NCI-H1694 (cell line): ENCODE measurements around the gene PPP1R14D.

Experiments
- DNase-seq: peaks from one replicate; lab custom pipeline; 2025; lab: John Stamatoyannopoulos, UW

Gene PPP1R14D

DNA sequence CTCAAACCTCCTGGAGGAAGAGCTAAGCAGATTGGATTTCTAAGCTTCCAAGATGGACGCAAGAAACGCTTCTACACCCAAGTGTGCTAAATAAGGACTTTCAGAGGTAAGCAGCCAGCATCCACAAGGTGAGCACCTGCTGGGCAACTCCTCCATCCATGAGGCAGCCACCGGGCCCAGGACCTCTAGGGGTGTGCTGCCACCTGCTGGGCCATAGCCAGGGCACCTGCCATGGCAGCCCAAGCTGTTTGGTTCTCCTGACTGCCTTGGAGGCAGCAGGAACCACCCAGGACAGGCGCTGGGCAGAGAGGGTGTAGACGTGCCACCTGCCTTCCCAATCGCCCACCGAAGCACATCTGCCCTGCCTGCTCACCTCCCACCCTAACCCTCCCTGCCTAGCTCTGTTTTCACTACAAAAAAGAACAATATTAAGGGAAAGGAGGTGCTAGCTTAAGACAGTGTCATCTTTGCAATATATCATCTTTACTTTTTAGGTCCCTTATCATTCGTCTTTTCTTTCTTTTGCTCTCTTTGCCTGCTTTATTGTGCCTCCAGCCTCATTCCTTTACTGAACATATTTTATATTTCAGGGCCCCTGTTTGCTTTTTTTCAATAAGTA is 45.8 kb downstream of the PPP1R14D start:
- peak; percentile 5 for DNase-seq

DNA sequence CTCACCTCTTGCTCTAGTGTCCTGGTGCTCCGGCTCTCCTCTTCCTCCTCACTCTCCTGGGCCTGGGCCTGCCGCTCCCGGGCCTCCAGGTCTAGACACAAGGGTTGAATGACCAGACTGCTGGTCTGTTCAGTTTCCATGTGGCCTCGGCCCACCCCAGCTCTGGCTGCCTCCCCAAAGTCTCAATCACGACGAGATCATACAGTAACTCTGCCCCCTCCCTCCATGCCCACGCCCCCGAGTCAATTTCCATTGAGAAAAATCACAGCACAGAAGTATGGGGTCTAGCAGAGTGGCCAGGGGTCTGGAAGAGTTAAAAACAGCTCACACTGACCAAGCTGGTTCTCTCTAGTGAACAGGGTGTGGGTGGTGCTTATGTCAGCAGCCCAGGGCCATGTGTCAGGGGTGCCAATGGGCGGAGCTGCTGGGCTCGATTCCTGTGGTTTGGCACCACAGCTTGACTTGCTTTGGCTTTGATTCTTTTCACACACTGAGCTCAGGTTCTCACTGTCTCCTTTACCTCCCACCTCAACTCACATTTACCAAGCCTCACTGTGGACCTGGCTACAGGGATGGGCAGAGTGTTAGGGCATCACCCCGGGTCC is 51.9 kb downstream of the PPP1R14D start:
- no peak for DNase-seq

DNA sequence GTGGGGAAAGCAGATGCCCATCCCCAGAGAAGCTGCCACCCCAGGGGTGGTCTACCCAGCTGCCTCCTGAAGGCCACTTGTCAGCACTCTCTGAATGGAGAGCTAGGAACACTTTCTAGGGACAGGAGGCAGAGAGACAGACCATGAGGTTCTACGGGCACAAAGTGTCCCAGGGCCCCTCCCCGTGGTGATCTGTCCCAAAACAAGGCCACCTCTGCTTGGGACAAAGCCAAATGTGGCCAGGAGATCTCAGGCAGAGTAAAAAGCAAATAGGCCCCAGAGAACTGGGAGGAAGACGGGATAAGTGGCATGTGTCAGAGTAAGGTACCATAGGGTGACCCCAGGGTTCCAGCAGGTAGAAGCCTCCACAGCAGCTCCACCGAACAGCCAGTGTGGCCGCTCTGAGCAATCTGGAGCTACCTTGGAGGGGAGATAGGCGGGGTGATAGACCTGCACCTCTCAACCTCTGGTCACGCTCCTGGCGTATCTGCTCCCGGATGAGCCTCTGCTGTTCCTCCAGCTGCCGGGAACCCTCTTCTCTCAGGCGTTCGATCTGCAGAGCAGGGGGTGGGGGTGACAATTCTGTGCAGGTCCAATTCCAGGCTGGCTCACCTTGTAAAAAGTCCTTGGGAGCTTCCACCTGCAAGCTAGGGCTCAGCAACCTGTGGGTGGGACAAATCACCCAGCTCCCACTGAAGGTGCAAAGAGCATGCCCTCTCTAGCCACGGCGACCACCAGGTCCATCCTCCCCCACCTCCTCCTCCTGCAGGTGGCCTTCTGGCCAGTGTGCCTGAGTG is 52.6 kb downstream of the PPP1R14D start:
- DNase-seq: no peak

DNA sequence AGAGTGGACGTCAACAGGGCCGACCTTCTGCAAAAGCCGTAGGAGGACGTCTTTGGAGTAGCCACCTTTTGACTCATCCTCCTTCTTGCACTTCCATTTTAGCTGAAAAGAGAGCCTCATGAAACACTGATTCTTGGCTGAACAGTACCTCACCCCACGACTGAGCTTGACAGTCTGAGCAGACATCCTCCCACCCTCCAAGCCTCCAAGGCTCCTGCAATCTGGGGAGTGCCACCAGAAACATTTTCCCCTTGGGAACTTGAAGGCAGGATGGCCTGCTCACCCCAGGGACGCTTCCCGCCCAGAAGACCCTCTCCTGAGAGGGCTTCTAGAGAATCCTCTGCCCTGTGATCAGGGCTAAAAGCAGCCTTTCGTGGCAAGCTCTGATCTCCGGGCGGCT is 53.5 kb downstream of the PPP1R14D start:
- no peak for DNase-seq

DNA sequence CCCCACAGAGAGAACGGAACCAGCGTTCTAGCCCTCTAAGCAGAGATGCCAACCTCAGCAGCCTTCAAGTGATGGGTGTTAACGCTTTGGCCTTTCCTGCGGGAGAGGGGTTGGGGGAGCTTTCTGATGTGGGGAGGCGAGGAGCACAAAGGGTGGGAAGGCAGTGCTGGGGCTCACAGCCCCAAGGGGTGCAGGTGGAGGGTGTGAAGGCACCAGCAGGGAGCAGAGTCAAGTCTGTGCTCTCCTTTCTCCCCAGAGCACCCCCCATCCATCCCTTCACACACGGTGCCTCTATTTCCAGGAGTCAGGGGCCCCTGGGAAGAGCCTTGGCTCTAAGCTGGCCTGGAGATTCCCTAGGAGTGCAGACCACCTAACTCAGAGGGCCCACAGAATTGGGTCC is 54.6 kb downstream of the PPP1R14D start:
- DNase-seq: no peak

DNA sequence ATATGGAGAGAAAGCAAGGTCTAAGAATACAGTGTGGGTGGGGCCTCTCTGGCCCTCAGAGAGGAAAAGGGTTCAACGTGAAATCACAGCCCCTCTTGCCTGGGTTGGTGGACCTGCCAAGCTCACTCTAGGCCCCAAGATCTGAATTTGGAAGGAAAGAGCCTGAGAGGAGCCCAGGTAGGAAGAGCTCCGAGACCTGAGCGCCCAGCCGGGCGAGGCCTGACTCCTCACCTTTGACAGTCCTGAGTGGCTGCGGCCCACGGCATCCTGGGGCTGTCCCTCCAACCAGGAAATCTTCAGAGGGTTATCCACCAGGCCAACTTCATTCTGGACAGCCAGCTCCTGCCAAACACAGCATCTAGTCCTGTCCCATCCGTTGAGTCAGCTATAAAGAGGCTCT is 55.0 kb downstream of the PPP1R14D start:
- DNase-seq: no peak

DNA sequence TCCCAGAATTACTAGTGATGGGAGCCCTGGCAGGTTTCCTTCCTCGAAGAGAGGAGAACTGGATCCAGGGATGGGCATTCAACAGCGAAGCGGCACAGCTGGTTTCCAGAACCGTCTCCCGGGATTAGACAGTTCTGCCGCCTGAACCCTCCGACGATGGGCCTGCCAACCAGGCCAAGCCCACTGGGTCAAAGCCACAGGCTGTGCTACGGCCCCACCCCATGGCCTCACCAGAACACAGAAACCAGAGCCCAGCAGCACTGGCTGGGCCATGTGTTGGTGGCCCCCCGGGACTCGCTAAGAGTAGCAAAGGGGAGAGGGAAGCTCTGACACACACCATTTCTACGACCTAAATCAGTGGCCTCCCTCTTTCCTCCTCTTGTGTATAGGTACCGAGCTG is 56.5 kb downstream of the PPP1R14D start:
- no peak for DNase-seq

DNA sequence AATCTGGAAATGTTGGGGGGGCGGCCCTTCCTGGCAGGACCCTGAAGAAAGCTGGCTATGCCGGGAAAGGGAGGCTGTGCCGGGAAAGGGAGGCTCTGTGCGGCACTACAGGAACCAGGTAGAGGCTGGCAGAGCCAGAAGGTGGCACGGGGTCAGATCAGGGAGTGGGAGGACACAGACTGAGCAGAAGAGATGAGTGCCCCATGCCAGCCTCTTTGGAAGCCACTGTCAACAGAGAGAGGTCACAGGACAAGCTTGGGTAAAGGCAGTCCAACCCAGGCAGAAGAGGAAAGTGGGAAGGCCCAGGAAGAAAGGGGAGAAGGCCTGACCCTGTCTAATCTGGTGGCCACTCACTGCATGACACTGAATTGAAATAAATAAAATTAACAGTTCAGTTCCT is 57.3 kb downstream of the PPP1R14D start:
- no peak for DNase-seq

DNA sequence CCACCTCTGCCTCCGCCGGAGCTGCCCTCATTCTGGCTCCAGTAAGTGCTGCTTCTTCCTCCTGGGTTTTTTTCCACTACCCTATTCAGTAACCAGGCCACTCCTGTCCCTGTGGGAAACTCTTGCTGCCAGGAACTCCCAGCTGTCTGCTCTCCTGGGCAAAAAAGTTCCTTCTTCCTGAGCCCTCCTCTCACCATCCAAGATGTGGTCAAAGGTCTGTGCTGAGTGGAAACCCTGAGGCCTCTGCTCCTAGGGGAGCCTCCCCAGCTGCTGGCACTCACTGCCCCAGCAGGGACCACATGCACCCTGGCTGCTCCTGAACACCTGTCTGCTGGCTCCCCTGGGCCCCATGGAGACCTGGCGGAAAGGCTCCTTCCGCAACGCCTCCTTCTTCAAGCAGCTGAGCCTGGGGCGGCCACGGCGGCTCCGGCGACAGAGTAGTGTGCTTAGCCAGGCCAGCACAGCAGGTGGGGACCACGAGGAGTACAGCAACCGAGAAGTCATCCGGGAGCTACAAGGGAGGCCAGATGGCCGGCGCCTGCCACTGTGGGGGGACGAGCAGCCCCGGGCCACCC is 58.3 kb downstream of the PPP1R14D start:
- no peak for DNase-seq

DNA sequence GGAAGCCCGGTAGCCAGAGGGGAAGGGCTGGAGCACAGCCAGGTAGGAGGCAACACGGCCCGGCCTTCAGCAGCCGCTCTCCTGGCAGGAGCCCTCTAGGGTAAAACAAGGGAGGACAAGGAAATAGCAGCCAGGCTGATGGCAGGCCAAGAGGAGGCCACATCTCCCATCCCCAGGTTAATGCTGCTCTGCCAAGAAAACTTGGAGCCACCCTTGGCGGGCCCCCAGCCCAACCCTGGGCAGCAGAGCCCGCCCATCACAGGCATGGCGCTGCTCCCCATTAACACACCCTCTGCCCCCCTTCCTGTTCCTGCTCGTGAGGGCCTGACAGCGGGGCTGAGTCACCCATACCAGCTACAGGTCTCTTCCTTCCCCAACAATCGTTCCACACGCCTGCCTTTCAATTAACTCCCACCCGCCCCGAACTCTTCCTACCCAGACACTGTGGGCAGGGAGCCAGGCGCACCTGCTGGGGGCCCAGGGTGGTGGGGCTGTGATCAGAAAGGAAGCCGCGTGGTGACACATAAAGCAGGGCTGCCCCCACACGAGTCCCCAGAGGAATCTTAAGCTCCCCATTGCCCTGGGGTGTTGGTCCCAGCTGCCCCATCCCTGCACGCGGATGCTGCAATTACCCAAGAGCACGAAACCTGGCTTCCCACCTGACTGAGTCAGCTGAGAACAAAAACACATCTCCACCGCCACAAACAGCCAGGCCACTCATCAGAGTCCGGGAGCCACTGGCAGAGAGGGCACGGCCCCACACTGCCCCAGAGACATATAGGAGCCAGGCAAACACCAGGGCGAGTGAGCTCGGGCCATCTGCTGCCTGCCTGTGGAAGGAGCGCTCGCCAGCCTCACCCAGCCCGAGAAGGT is 59.0 kb downstream of the PPP1R14D start, which contains the start of gene C15orf62:
Gene C15orf62, plus strand, starts transcription at position 707 of the 873 bp plus-strand sequence. CDS start 516 bp downstream, outside the sequence.
- DNase-seq: no peak

DNA sequence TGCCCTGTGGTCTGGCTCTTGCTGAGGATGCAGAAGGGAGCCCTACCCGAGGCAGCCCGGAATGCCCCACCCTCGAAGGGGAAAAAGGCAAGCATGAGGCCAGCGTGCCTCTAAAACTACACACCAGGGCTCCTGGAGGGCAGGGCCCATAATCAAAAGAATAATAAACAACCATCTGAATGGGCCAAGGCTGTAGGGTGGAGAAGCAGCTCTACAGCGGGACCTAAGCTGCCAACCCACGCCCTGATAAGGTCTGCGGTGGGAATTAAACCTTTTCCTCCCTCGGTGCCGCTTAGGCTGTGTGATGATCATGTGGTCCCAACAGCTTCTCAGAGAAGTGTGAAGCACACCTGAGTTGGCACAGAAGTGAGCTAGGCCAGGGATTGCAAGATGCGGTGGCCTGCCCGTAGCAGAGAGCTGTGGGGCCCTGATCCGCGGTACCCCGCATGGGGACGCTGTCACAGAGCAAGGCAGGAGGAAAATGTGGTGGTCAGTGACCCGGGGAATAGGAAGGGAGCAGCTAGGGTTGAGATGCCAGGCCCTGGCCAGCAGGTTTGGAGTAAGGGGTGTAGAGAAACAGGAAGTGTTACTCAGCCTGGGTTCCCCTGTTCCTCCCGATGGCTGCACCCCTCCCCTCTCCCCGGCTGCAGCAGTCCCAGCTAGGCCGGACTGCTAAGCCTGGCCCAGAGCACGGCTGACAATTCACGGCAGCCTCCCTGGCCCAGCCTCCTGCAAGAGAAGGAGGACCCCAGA is 59.8 kb downstream of the PPP1R14D start:
- DNase-seq: no peak

DNA sequence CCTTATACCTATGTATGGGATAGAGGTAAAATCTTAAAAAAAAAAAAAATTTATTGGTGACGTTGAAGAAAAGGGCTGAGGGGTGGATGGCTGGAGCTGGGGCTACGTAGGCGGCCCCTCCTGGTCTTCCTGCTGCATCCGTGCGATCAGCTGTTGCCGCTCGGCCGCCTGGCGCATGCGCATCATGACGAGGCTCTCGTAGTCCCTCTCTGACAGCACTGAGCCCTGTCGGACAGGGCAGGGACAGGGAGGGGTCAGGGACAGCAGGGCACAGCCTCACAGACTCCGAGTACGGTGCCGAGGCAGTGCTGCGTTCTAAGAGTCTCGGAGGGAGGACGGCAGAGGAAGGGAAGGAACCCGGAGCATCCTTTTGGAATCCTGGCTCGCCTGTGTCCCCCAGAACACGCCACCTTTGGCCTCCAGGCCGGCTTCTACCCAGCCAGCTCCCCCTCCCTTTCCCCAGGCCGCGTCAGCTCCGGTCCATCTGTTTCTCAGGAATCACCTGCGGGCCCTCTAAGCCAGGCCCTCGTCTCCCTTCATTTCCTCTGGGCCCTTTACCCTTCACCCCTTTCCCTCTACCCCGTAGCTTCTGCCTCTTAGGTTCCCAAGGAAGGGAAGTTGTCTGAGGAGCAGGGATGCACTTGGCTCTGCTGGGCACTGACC is 60.5 kb downstream of the PPP1R14D start:
- no peak for DNase-seq

DNA sequence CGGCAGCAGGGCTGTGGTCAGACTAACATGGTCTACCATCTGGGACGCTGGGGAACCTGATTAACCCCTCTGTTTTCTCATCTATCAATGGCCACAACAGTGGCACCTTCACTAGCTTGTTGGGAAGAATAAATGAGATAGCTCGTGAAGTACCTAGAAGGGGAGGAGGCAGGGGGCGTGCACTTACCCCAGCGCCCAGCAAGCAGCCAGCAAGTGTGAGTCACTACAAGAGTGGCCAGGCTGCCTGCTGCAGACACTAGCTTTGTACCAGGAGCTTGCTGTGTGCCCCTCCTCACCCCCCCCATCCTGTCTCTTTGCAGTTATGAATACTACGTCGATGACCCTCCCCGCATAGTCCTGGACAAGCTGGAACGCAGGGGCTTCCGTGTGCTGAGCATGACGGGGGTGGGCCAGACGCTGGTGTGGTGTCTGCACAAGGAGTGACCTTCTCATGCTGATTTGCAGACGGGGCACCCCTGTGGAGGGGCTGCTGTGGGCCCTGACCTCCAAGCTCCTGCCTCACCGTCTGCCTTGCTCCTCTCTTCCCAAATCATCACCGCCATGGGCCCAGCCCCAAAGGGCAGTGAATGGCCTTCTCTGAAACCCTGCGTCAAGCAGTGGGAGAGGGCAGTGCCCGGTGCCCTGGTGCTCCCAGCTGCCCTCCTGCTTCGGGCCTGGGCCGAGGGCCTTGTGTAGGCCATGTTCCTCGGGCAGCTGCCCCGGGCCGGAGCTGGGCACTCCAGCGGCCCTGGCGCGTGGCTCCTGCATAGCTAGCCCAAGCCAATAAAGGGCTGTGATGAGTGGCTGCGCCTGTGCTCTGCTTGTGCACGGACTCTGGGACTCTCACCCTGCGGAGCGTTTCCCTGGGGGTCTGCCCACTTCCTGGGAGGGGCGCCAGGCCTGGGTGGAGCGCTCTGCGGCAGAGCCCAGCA is 61.3 kb downstream of the PPP1R14D start:
- DNase-seq: no peak

DNA sequence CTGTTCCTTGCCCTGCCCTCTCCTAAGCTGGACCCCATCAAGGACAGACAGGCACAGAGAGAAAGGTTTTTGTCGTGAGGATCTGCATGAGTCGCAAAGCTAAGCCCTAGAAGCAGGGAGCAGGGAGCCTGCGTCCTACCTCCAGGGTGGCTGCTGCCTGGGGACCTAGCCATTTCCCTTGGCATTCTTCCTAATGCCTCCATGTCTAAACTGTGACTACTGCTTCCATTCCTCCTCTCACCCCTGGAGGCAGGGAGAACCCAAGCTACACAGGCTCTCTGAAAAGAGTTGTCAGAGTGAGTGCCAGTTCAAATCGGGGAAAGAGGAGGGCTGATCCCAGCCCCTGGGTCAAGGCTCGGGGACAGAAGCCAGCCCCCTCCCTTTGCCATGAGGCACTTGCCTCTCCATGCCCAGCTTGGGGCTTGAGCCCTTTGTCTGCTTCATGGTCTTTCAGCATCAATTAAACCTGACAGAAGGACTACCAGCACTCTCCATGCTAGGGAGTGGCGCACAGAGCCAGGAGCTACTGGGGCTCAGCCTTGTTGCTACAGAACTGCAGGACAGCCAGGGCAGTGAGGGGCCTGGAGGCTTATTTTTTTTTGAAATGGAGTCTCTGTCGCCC is 62.2 kb downstream of the PPP1R14D start:
- no peak for DNase-seq
